Measurements from ENCODE around the gene SEL1L3. TPM values are rescaled to one million over a fixed set of nuclear protein-coding genes. Genes with fewer than 3 reads are reported as not detected.
A peak's percentile ranks its signal among the peaks of the same experiment; 100 is the strongest.

SEL1L3 gene
- total RNA-seq, 1 experiment from 2014 or later: 48.3 TPM

DNA sequence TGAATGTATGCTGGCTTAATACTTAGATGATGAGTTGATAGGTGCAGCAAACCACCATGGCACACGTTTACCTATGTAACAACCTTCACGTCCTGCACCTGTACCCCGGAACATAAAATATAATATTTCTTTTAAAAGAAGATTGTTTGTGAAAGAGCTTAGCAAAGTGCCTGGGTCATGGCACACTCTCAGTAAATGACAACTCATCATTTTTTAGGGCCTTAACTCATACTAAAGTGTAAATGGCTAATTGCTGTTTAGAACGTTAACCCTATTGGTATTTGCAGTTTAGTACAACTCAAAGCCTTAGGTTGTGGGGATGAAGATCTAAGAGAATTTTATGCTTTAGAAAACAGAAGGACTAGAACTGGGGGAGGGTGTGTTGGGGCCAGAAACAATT lies 67.7 kb downstream of the SEL1L3 start:
- no peak overlapping the region for H3K4me2 ChIP-seq (ENCODE audit: insufficient read depth, insufficient read length, low read length)

More for the DNA sequence above, 67.7 kb downstream of the SEL1L3 start:
- no peak overlapping the region for H2BK12ac ChIP-seq (ENCODE audit: insufficient read length, low read depth, low read length)
- Mint-ChIP-seq H3K27ac (no peak overlapping the region; a peak in 1 of 7 replicates), H3K4me1 (peaks cover 28 to 32% of the 10 kb centered on the region in 2 experiments), H3K4me3 (no peak overlapping the region), H3K27me3 (ENCODE audit: low read depth) (peaks cover 2% of the 10 kb centered on the region; the same call in 1 of the 2 replicates), H3K36me3 (ENCODE audit: insufficient read depth in 1 of 3, low read depth in 3 of 3) (peaks cover 31 to 54% (median 40%) of the 10 kb centered on the region in 3 experiments; a peak in 6 of 7 replicates), H3K9me3 (no peaks in the 10 kb centered on the region)
- no peak overlapping the region for H2BK20ac ChIP-seq (ENCODE audit: low read depth, low read length, poor library complexity, severe bottlenecking)
- no peak overlapping the region for H4K5ac ChIP-seq (ENCODE audit: insufficient read length, low read depth, low read length)
- H3K23me2 ChIP-seq (ENCODE audit: insufficient read length, low read depth, low read length, poor library complexity, severe bottlenecking): no peaks in the 10 kb centered on the region
- H3K79me1 ChIP-seq (ENCODE audit: insufficient read depth, low read depth, low read length, poor library complexity, severe bottlenecking): no peaks in the 10 kb centered on the region
- no peak overlapping the region for H3K27ac ChIP-seq (ENCODE audit: insufficient read length, low read depth, low read length)
- H3K23ac ChIP-seq (ENCODE audit: insufficient read length, low read depth, low read length): no peak overlapping the region
- TF ChIP-seq, protein P1, sequence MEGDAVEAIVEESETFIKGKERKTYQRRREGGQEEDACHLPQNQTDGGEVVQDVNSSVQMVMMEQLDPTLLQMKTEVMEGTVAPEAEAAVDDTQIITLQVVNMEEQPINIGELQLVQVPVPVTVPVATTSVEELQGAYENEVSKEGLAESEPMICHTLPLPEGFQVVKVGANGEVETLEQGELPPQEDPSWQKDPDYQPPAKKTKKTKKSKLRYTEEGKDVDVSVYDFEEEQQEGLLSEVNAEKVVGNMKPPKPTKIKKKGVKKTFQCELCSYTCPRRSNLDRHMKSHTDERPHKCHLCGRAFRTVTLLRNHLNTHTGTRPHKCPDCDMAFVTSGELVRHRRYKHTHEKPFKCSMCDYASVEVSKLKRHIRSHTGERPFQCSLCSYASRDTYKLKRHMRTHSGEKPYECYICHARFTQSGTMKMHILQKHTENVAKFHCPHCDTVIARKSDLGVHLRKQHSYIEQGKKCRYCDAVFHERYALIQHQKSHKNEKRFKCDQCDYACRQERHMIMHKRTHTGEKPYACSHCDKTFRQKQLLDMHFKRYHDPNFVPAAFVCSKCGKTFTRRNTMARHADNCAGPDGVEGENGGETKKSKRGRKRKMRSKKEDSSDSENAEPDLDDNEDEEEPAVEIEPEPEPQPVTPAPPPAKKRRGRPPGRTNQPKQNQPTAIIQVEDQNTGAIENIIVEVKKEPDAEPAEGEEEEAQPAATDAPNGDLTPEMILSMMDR (conservative IDR thresholded peaks at IDR 0.05): no peak
- no peak overlapping the region for H2BK120ac ChIP-seq (ENCODE audit: low read depth, low read length, poor library complexity, severe bottlenecking)
- DNase-seq: no peak
- WGBS (ENCODE audit: extremely low coverage, insufficient read length, low lambda C conversion rate): no CpG with 5 or more reads among the region's 4 CpGs
- H3K9ac ChIP-seq (ENCODE audit: extremely low read depth, insufficient read length, low read length): no peak overlapping the region
- H4K91ac ChIP-seq (ENCODE audit: insufficient read length, low read depth, low read length): no peak overlapping the region
- no peak overlapping the region for H2BK5ac ChIP-seq (ENCODE audit: insufficient read length, low read length)
- H2AK5ac ChIP-seq (ENCODE audit: insufficient read length, low read length): no peak overlapping the region
- H2BK15ac ChIP-seq (ENCODE audit: low read depth, low read length): no peak overlapping the region
- no peak overlapping the region for H3K56ac ChIP-seq (ENCODE audit: insufficient read length, low read depth, low read length)
- H2AFZ ChIP-seq (ENCODE audit: low read length): no peak overlapping the region
- no peaks in the 10 kb centered on the region for H3K79me2 ChIP-seq (ENCODE audit: insufficient read depth, low read length)
- H3K27me3 ChIP-seq (ENCODE audit: insufficient read depth, low read length): no peaks in the 10 kb centered on the region
- H3K9me3 ChIP-seq (ENCODE audit: control insufficient read depth, low read depth, low read length): no peaks in the 10 kb centered on the region
- peak overlapping the region; percentile 52 for H3K18ac ChIP-seq (ENCODE audit: insufficient read length, low read depth, low read length)
- no peak overlapping the region for H3K4ac ChIP-seq (ENCODE audit: low read depth, low read length)
- no peaks in the 10 kb centered on the region for H3K4me1 ChIP-seq (ENCODE audit: insufficient read depth, low read length)
- no peak overlapping the region for H4K8ac ChIP-seq (replicated peaks; ENCODE audit: insufficient read length, low read depth, low read length)
- no peak overlapping the region for H3K14ac ChIP-seq (ENCODE audit: insufficient read depth, low read length)
- H3T11ph ChIP-seq (ENCODE audit: low read length): no peak overlapping the region
- no peaks in the 10 kb centered on the region for H4K20me1 ChIP-seq (ENCODE audit: control insufficient read depth, insufficient read depth, insufficient read length)

Data from H9 (cell line).